WTC11 (cell line): ENCODE data around the gene SPRED1.

Experiments used
- CREM ChIP-seq: sonication (generic); formaldehyde crosslinking; IDR thresholded peaks from 2 replicates; pipeline ENCODE4 v1.8.1; 2022; ENCODE audit warnings: mild to moderate bottlenecking, missing genetic modification reagents, moderate library complexity
- CTCF ChIP-seq: fragments of 200-600 bp; IDR thresholded peaks from 2 replicates; pipeline ENCODE4 v1.8.0; 2022; ENCODE audit warnings: antibody characterized with exemption
- ESRRA ChIP-seq: sonication (generic); formaldehyde crosslinking; IDR thresholded peaks from 2 replicates; pipeline ENCODE4 v1.8.1; 2022; ENCODE audit warnings: mild to moderate bottlenecking, missing genetic modification reagents, borderline replicate concordance
- ETV6 ChIP-seq: sonication (generic); formaldehyde crosslinking; IDR thresholded peaks from 2 replicates; pipeline ENCODE4 v1.8.1; 2022; ENCODE audit warnings: mild to moderate bottlenecking, missing genetic modification reagents
- FOXJ3 ChIP-seq: sonication (generic); formaldehyde crosslinking; IDR thresholded peaks from 2 replicates; pipeline ENCODE4 v1.9.0; 2021; ENCODE audit warnings: missing genetic modification reagents, mild to moderate bottlenecking, borderline replicate concordance
- JUN ChIP-seq: sonication (generic); formaldehyde crosslinking; IDR thresholded peaks from 2 replicates; pipeline ENCODE4 v1.8.0; 2023; ENCODE audit warnings: mild to moderate bottlenecking, missing genetic modification reagents
- NR2C2 ChIP-seq: sonication (generic); formaldehyde crosslinking; IDR thresholded peaks from 2 replicates; pipeline ENCODE4 v1.8.0; 2022; ENCODE audit warnings: mild to moderate bottlenecking, missing genetic modification reagents
- RELA ChIP-seq: sonication (generic); formaldehyde crosslinking; IDR thresholded peaks from 2 replicates; pipeline ENCODE4 v1.8.1; 2022; ENCODE audit warnings: missing genetic modification reagents, mild to moderate bottlenecking, borderline replicate concordance
- TP53 ChIP-seq: sonication (generic); formaldehyde crosslinking; IDR thresholded peaks from 2 replicates; pipeline ENCODE4 v1.8.1; 2023; ENCODE audit warnings: mild to moderate bottlenecking, missing genetic modification reagents
- USF1 ChIP-seq: sonication (generic); formaldehyde crosslinking; IDR thresholded peaks from 2 replicates; pipeline ENCODE4 v1.8.0; 2022; ENCODE audit warnings: mild to moderate bottlenecking, missing genetic modification reagents
- ZNF219 ChIP-seq: sonication (generic); formaldehyde crosslinking; IDR thresholded peaks from 2 replicates; pipeline ENCODE4 v1.8.0; 2023; ENCODE audit warnings: missing genetic modification reagents, mild to moderate bottlenecking, borderline replicate concordance
- ZNF423 ChIP-seq: fragments of 250-450 bp; sonication (Bioruptor Pico); IDR thresholded peaks from 2 replicates; pipeline ENCODE4 v2.1.2; 2022; ENCODE audit warnings: mild to moderate bottlenecking, moderate library complexity
- TF ChIP-seq, protein P1 (sequence below): sonication (generic); formaldehyde crosslinking; IDR thresholded peaks from 2 replicates; pipeline ENCODE4 v1.8.1; 2023; ENCODE audit warnings: mild to moderate bottlenecking, missing genetic modification reagents, moderate library complexity

DNA sequence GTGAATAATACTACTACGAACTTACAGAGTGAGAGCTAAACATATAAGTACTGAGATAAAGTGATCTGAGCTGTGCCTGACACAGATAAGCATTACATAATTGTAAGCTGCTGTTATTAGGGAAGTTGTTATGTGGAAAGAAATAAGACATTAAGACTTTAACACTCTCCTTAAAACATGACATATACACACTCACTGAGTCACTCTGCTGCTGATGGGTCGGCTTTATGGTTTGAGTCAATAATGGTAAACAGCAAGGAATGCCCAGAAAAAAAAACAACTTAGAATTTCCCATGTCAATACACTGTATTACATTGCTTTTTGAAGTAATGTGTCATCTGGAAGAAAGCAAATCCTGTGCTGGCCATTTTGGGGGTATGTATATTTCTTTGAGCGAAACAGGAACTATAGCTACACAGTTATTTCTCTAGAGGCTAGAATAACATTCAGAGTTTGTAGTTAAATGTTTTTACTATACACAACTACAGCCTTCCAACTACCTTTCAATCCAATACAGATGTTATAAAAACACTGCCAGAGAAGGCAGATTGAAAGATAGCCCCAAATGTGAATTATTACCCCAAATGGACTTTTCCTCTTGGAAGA lies 22.8 kb upstream of the SPRED1 start:
- TF ChIP-seq USF1 (CRISPR knock-in tag) (no peak), CTCF (no peak), ETV6 (CRISPR knock-in tag) (no peak), ZNF423 (CRISPR knock-in tag) (no peak), FOXJ3 (CRISPR knock-in tag) (no peak), TP53 (CRISPR knock-in tag) (no peak), NR2C2 (CRISPR knock-in tag) (no peak), RELA (CRISPR knock-in tag) (no peak), JUN (no peak), CREM (CRISPR knock-in tag) (no peak), ESRRA (CRISPR knock-in tag) (no peak), ZNF219 (CRISPR knock-in tag) (no peak)
- TF ChIP-seq, protein P1, sequence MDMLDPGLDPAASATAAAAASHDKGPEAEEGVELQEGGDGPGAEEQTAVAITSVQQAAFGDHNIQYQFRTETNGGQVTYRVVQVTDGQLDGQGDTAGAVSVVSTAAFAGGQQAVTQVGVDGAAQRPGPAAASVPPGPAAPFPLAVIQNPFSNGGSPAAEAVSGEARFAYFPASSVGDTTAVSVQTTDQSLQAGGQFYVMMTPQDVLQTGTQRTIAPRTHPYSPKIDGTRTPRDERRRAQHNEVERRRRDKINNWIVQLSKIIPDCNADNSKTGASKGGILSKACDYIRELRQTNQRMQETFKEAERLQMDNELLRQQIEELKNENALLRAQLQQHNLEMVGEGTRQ = no peak
